HL-60 (cell line): Measurements from ENCODE around the gene TTLL1.

ENCODE experiments used
- DNase-seq, 2 experiments: peaks; one replicate each; pipeline ENCODE4 v3.0.0-alpha.2; 2010 to 2020; ENCODE audit warnings: low read depth in 1 of 2, low spot score in 1 of 2
- H3K27ac ChIP-seq: fragments of 250-450 bp; sonication (Bioruptor Pico); replicated peaks from 2 replicates; pipeline ENCODE4 v1.5.1; 2020; ENCODE audit warnings: mild to moderate bottlenecking, moderate library complexity
- H3K27me3 ChIP-seq: fragments of 250-450 bp; sonication (Bioruptor Pico); 2 replicates; pipeline ENCODE4 v1.5.1; 2021; ENCODE audit warnings: mild to moderate bottlenecking, moderate library complexity; ENCODE audit not compliant: insufficient read depth, poor library complexity, severe bottlenecking
- H3K4me3 ChIP-seq: replicated peaks from 2 replicates; pipeline ENCODE4 v1.5.1; 2011; ENCODE audit warnings: mild to moderate bottlenecking, control low read depth, low read length; ENCODE audit not compliant: insufficient read depth
- GABPA ChIP-seq: IDR thresholded peaks from 2 replicates; pipeline ENCODE4 v1.6.1; 2012; ENCODE audit warnings: low read depth
- POLR2AphosphoS5 ChIP-seq: IDR thresholded peaks from 2 replicates; pipeline ENCODE4 v1.6.1; 2012; ENCODE audit warnings: low read depth
- REST ChIP-seq: IDR thresholded peaks from 2 replicates; pipeline ENCODE4 v1.6.1; 2012; ENCODE audit warnings: low read depth; ENCODE audit not compliant: insufficient replicate concordance
- SPI1 ChIP-seq: IDR thresholded peaks from 2 replicates; pipeline ENCODE4 v1.6.1; 2012; ENCODE audit warnings: low read depth, mild to moderate bottlenecking, borderline replicate concordance
- TF ChIP-seq, protein P1 (sequence below): IDR thresholded peaks from one replicate; pipeline ENCODE4 v1.5.1; 2011; ENCODE audit warnings: low read length, control low read depth, inconsistent platforms; ENCODE audit not compliant: insufficient read depth

The TTLL1 gene

DNA sequence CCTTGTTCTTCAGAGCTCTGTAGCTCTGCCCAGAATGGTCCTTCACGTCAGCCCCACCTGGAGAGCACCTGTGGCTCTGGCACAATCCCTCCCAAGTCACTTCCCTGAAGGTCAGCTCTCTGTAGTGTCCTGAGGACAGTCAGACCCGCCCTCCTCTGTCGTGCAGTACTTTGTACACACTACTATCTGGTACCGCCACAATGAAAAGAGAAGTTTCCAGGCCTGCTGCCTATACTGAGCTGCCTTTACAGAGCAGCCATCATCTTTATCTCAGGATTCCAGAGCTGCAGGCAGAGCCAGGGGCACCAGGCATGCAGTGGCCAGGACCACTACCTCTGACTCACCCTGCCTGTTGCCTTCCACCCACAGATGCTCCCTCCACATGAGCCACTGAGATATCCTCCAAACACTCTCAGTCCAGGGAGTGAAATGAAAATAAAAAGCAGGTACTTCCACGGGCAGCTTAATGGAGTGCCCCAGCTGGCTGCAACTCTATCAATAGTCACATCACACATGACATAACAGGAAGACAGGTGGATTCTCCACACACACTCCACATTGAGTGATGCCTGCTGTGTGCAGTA, 81.6 kb downstream of the TTLL1 start:
- H3K27me3 ChIP-seq, result no peaks in the 10 kb centered on the region
- no peak overlapping the region for H3K4me3 ChIP-seq
- TF ChIP-seq REST (no peak), SPI1 (no peak)
- peak in 1 of 2 experiments; percentile 14 for DNase-seq
- H3K27ac ChIP-seq, result peak overlapping the region; percentile 26

- DNase-seq, result no peak
- Histone ChIP-seq H3K27me3 (no peaks in the 10 kb centered on the region), H3K4me3 (no peak overlapping the region), H3K27ac (peak overlapping the region; percentile 94)
- TF ChIP-seq SPI1 (no peak), REST (no peak), POLR2AphosphoS5 (no peak), GABPA (no peak)
- TF ChIP-seq, protein P1, sequence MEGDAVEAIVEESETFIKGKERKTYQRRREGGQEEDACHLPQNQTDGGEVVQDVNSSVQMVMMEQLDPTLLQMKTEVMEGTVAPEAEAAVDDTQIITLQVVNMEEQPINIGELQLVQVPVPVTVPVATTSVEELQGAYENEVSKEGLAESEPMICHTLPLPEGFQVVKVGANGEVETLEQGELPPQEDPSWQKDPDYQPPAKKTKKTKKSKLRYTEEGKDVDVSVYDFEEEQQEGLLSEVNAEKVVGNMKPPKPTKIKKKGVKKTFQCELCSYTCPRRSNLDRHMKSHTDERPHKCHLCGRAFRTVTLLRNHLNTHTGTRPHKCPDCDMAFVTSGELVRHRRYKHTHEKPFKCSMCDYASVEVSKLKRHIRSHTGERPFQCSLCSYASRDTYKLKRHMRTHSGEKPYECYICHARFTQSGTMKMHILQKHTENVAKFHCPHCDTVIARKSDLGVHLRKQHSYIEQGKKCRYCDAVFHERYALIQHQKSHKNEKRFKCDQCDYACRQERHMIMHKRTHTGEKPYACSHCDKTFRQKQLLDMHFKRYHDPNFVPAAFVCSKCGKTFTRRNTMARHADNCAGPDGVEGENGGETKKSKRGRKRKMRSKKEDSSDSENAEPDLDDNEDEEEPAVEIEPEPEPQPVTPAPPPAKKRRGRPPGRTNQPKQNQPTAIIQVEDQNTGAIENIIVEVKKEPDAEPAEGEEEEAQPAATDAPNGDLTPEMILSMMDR, result no peak
Measured at GRCh38 chr22:43006753-43007152, 82.4 kb downstream of the TTLL1 start.

DNA sequence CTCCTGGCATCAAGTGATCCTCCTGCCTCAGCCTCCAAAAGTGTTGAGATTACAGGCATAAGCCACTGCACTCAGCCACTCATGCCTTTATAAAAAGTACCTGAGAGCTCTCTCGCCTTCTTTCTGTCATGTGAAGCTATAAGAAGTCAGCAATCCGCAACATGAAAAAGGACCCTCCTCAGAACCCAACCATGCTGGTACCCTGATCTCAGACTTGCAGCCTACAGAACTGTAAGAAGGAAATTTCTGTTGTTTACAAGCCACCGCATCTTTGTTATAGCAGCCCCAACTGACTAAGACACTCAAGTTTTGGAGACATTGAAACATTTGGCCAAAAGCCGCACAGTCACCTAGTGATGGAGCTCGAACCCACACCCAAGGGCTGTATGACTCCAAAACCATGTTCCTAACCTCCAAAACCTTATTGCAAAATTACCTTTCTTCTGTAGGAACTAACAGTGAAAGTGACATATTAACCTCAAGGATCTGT, 83.1 kb downstream of the TTLL1 start:
- H3K27me3 ChIP-seq, result no peaks in the 10 kb centered on the region
- peak overlapping the region; percentile 94 for H3K27ac ChIP-seq
- TF ChIP-seq, protein P1, result no peak
- TF ChIP-seq SPI1, result no peak
- TF ChIP-seq GABPA, result no peak
- TF ChIP-seq POLR2AphosphoS5, result no peak
- no peak for TF ChIP-seq REST
- DNase-seq, result no peak
- no peak overlapping the region for H3K4me3 ChIP-seq
